ENCODE measurements around the gene SYNJ1.

SYNJ1 gene

GRCh38 chr21:32580949-32581348 is 146.9 kb downstream of the SYNJ1 start:
- Histone ChIP-seq H3K9me2 (replicated peaks; ENCODE audit: control insufficient read depth, low read length) (no peaks in the 10 kb centered on the region), H4K20me1 (ENCODE audit: control insufficient read depth, insufficient read depth, low read depth, low read length) (no peaks in the 10 kb centered on the region), H3K4me1 (ENCODE audit: control insufficient read depth, low read length) (no peaks in the 10 kb centered on the region), H3K27ac (ENCODE audit: low read depth, low read length) (no peak overlapping the region), H3K36me3 (ENCODE audit: control insufficient read depth, low read length) (no peaks in the 10 kb centered on the region), H3K79me2 (ENCODE audit: control insufficient read depth, low read length) (no peaks in the 10 kb centered on the region), H3K9me3 (ENCODE audit: control insufficient read depth, insufficient read depth, low read length) (no peaks in the 10 kb centered on the region), H3K4me2 (ENCODE audit: low read length) (no peak overlapping the region), H3F3A (ENCODE audit: control insufficient read depth, insufficient read depth) (no peaks in the 10 kb centered on the region), H3K4me3 (ENCODE audit: low read length) (no peak overlapping the region), H3K27me3 (ENCODE audit: control insufficient read depth, low read length) (no peaks in the 10 kb centered on the region)
- no peak for TF ChIP-seq EZH2phosphoT487 (IDR thresholded peaks at IDR 0.05; ENCODE audit: borderline replicate concordance, low read length)
- TF ChIP-seq, protein P1, sequence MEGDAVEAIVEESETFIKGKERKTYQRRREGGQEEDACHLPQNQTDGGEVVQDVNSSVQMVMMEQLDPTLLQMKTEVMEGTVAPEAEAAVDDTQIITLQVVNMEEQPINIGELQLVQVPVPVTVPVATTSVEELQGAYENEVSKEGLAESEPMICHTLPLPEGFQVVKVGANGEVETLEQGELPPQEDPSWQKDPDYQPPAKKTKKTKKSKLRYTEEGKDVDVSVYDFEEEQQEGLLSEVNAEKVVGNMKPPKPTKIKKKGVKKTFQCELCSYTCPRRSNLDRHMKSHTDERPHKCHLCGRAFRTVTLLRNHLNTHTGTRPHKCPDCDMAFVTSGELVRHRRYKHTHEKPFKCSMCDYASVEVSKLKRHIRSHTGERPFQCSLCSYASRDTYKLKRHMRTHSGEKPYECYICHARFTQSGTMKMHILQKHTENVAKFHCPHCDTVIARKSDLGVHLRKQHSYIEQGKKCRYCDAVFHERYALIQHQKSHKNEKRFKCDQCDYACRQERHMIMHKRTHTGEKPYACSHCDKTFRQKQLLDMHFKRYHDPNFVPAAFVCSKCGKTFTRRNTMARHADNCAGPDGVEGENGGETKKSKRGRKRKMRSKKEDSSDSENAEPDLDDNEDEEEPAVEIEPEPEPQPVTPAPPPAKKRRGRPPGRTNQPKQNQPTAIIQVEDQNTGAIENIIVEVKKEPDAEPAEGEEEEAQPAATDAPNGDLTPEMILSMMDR (IDR thresholded peaks at IDR 0.05; ENCODE audit: low read depth, low read length, poor library complexity, severe bottlenecking), result no peak
